Nephron progenitor cell (in vitro differentiated cells): ENCODE data around the gene PARN.
"Not testable (repeated sequence)": the region's sequence is repeated elsewhere in the genome, so short reads cannot be mapped to it uniquely, and the experiment has no call there.

Source experiments
- DNase-seq: peaks from one replicate; pipeline ENCODE4 v3.0.0; 2021
- H3K27ac Mint-ChIP-seq: 2 replicates; pipeline ENCODE4 v1.8.0; 2021; ENCODE audit warnings: mild to moderate bottlenecking, moderate library complexity, mixed read lengths
- H3K27me3 Mint-ChIP-seq: 2 replicates; pipeline ENCODE4 v1.8.0; 2021; ENCODE audit warnings: mild to moderate bottlenecking, low read depth, mixed read lengths; ENCODE audit not compliant: poor library complexity
- H3K36me3 Mint-ChIP-seq: 2 replicates; pipeline ENCODE4 v1.8.0; 2021; ENCODE audit warnings: low read depth, mixed read lengths
- H3K4me1 Mint-ChIP-seq: 2 replicates; pipeline ENCODE4 v1.8.0; 2021; ENCODE audit warnings: mixed read lengths
- H3K4me3 Mint-ChIP-seq: 2 replicates; pipeline ENCODE4 v1.8.0; 2021; ENCODE audit warnings: mild to moderate bottlenecking, moderate library complexity, mixed read lengths
- H3K9me3 Mint-ChIP-seq: 2 replicates; pipeline ENCODE4 v1.8.0; 2021; ENCODE audit warnings: mild to moderate bottlenecking, moderate library complexity, mixed read lengths
- TF ChIP-seq, protein P1 (sequence below): fragments of 200-600 bp; sonication (generic); IDR thresholded peaks from 2 replicates; pipeline ENCODE4 v1.5.0; 2021; ENCODE audit warnings: antibody characterized with exemption

Gene PARN

DNA sequence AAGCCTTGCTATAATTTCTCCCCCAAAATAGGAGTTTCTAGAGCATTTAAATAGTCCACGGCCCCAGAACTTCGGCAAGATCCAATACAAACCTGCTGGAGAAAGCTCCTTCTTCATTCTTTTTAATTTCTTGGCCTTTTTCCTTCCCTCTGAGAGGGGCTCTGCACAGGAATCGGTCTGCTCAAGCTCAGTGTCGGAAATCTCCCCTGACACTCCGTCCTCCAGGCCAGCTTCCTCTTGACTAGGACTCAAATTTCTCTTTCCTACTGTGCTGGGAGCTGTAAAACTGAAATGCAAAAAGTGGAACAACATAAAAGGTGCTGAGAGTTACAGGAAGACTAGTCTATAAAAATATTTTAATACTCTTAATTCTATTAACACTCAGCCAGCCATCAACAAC lies 183.3 kb downstream of the PARN start:
- DNase-seq = no peak
- H3K27me3 Mint-ChIP-seq = no peaks in the 10 kb centered on the region
- peak overlapping the region; percentile 96 for H3K27ac Mint-ChIP-seq

DNA sequence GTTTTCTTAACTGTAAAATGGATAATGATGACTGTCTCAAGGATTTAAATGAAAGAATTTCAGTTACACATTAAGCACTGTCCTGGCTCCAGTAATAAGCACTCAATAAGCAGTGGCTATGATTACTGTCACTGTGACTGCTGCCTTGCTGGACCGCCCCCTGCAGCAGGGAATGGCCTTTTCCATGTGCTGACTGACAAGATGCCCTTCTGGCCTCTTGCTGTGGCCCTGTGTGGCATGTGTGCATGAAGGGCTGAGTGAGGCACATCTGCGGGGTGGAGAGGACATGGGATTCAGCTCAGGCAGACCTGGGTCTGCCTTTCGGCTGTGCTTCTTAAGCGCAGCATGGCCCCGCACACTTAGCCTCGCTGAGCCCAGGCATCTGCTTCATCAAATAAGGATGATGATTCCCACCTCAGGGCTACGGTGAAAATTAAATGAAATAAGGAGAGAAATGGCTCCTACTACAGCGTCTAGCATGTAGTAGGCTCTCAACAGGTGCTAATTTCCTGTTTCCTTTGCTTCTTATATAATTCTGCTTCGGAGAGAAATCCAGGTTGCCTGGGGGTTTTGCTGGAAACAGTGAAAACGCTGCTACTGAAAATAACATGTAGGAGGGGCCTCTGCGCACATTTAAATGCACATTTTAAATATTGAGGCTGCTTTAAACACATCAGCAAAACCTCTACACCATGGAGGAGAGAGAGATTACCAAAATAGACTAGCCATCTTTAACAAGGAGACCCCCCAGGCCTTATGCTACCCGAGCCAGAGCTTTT lies 183.9 kb downstream of the PARN start:
- Mint-ChIP-seq H3K4me3 (peak overlapping the region; percentile 28), H3K27ac (peak overlapping the region; percentile 78), H3K9me3 (no peaks in the 10 kb centered on the region), H3K4me1 (peaks cover 33% of the 10 kb centered on the region), H3K27me3 (no peaks in the 10 kb centered on the region), H3K36me3 (no peaks in the 10 kb centered on the region)
- DNase-seq = no peak
- TF ChIP-seq, protein P1, sequence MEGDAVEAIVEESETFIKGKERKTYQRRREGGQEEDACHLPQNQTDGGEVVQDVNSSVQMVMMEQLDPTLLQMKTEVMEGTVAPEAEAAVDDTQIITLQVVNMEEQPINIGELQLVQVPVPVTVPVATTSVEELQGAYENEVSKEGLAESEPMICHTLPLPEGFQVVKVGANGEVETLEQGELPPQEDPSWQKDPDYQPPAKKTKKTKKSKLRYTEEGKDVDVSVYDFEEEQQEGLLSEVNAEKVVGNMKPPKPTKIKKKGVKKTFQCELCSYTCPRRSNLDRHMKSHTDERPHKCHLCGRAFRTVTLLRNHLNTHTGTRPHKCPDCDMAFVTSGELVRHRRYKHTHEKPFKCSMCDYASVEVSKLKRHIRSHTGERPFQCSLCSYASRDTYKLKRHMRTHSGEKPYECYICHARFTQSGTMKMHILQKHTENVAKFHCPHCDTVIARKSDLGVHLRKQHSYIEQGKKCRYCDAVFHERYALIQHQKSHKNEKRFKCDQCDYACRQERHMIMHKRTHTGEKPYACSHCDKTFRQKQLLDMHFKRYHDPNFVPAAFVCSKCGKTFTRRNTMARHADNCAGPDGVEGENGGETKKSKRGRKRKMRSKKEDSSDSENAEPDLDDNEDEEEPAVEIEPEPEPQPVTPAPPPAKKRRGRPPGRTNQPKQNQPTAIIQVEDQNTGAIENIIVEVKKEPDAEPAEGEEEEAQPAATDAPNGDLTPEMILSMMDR = no peak

More for the DNA sequence above, 183.3 kb downstream of the PARN start:
- TF ChIP-seq, protein P1 = no peak
- peaks cover 27% of the 10 kb centered on the region for H3K4me1 Mint-ChIP-seq
- no peaks in the 10 kb centered on the region for H3K9me3 Mint-ChIP-seq
- peak overlapping the region; percentile 6 for H3K4me3 Mint-ChIP-seq
- H3K36me3 Mint-ChIP-seq = no peaks in the 10 kb centered on the region

DNA sequence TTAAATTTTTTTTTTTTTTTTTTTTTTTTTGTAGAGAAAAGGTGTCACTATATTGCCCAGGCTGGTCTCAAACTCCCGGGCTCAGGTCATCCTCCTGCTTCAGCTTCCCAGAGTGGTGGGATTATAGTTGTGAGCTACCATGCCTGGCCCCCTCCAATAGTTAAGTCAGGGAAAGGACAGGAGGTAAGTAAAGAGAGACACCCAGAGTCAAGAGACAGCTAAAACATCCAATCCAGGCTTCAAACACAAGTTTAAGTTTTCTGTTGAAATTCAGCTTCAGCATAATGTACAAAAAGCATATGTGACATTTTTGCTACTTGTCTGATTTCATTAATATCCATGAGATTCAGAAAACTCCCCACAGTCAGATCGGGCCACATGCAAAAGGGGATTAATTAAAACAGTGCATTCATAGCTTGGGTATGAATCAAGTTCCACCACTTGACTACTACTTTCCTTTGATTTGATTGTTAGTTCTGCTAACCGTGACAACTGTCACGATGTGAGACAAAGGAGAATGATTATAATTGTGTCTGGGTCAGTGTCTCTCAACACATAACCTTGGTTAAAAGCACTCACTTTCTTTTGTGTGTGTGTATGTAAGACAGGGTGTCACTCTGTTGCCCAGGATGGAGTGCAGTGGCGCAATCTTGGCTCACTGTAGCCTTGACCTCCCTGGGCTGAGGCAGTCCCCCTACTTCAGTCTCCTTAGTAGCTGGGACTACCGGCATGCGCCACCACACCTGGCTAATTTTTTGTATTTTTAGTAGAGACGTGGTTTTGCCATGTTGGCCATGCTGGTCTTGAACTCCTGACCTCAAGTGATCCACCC lies 184.9 kb downstream of the PARN start:
- no peaks in the 10 kb centered on the region for H3K9me3 Mint-ChIP-seq
- TF ChIP-seq, protein P1 = no peak
- peaks cover 39% of the 10 kb centered on the region for H3K4me1 Mint-ChIP-seq
- H3K36me3 Mint-ChIP-seq = no peaks in the 10 kb centered on the region
- H3K27me3 Mint-ChIP-seq = no peaks in the 10 kb centered on the region
- peak overlapping the region; percentile 59 for H3K27ac Mint-ChIP-seq
- no peak overlapping the region for H3K4me3 Mint-ChIP-seq
- no peak for DNase-seq

DNA sequence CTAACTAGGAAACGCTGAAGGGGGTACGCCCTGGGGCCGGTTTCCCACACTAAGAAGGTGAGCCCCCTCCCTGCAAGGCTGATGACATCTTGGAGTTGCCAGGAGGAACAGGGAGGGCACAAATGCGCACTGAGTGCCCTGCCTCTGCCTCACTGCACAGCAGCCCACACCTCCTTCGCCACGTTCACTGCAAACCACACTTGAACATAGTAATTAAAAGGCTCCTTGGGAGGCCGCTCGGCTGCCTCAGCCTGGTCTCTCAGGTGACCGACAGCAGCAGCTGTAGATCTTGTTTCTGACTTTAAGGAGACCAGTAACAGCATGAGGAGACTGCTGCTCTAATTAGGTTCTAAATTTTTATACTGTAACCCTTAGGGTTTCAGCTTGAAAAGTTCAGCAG lies 188.5 kb downstream of the PARN start:
- H3K27me3 Mint-ChIP-seq, DNase-seq, H3K4me3 Mint-ChIP-seq, H3K9me3 Mint-ChIP-seq, H3K36me3 Mint-ChIP-seq: not testable (repeated sequence)
- Mint-ChIP-seq H3K27ac (peak overlapping the region; percentile 64), H3K4me1 (peaks cover 35% of the 10 kb centered on the region)

DNA sequence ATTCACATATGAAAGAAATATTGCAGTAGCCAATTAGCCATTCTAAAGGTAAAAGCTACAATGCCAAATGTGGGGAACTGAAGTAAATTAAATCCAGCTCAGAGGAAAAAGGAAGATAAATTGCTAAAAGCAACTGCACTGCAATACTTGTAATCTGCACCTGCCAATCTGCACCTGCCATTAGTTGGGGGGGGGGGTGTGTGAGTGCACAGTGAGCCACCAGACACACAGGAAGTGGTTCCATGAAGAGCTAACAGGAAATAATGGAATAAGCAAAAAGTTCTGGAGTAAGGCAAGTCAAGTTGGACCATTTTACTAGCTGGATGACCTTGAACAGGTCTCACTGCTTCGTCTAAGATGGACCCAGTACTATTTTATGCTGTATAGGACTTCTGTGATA lies 191.8 kb downstream of the PARN start:
- DNase-seq = no peak
- Mint-ChIP-seq H3K4me3 (no peak overlapping the region), H3K27ac (no peak overlapping the region), H3K4me1 (peaks cover 29% of the 10 kb centered on the region), H3K9me3 (no peaks in the 10 kb centered on the region), H3K36me3 (peaks cover 16% of the 10 kb centered on the region), H3K27me3 (peaks cover 3% of the 10 kb centered on the region)
- TF ChIP-seq, protein P1 = no peak

DNA sequence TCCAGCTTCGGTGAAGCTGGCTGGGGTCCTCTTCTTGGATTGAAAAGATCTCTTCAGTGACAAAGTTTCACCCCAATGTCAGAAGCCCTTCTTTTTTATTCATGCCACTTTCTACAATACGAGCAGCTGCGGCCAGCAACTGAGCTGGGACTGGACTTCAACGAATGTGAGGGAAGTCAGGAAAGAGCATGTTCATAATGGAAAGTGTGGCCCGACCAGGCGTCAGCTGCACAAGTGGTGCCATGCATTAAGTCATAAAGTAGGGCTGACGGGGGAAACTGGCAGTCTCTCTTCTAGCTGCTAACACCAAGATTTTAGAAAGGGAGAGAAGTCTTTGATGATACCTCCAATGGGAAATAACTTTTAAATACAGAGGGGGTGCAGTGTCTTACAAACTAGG lies 192.6 kb downstream of the PARN start:
- Mint-ChIP-seq H3K27me3 (peaks cover 3% of the 10 kb centered on the region), H3K4me3 (no peak overlapping the region), H3K9me3 (peaks cover 2% of the 10 kb centered on the region), H3K36me3 (peaks cover 20% of the 10 kb centered on the region), H3K27ac (peak overlapping the region; percentile 50), H3K4me1 (peaks cover 29% of the 10 kb centered on the region)
- no peak for DNase-seq
- TF ChIP-seq, protein P1 = no peak
